ENCODE data around the gene FAM120A. TPM values are rescaled to one million over a fixed set of nuclear protein-coding genes. Genes with fewer than 3 reads are reported as not detected.

FAM120A gene
- total and polyA plus RNA-seq, 9 of the 15 experiments (the other 6 are each of a cell fraction or from before 2014, with no cell fraction given): 8.7 to 71.0 (median 42.2) TPM

GRCh38 chr9:93520523-93520922 is 69.0 kb downstream of the FAM120A start:
- Histone ChIP-seq H3K4me2 (ENCODE audit: insufficient read depth, low read length) (no peak overlapping the region), H3K36me3 (ENCODE audit: control insufficient read depth, insufficient read depth, low read length) (peaks cover 77% of the 10 kb centered on the region), H3K4me3 (no peak overlapping the region), H4K20me1 (replicated peaks; ENCODE audit: control insufficient read depth, insufficient read depth, low read length) (peaks cover 3% of the 10 kb centered on the region; the same call in 1 of the 2 replicates), H3K9ac (ENCODE audit: insufficient read depth in 1 of 2, low read depth in 2 of 2, low read length in 2 of 2) (no peak overlapping the region), H3K9me3 (replicated peaks; ENCODE audit: control insufficient read depth, insufficient read depth, low read depth, low read length) (no peaks in the 10 kb centered on the region), H3K79me2 (ENCODE audit: control insufficient read depth, insufficient read depth, low read length) (peaks cover 50% of the 10 kb centered on the region), H3K27ac (ENCODE audit: extremely low read depth, low read depth, low read length) (no peak overlapping the region), H3K4me1 (replicated peaks in 1 of 2; ENCODE audit: control insufficient read depth in 2 of 2, insufficient read depth in 2 of 2, low read length in 2 of 2) (peaks cover 5 to 6% of the 10 kb centered on the region in 2 experiments; a peak in 4 of 5 replicates), H3K9me1 (ENCODE audit: control insufficient read depth, insufficient read depth, low read length) (peaks cover 6% of the 10 kb centered on the region), H3K27me3 (ENCODE audit: control insufficient read depth in 2 of 2, insufficient read depth in 2 of 2, low read length in 2 of 2) (no peaks in the 10 kb centered on the region), H2AFZ (ENCODE audit: low read depth, low read length) (no peak overlapping the region)
- in situ Hi-C loops (cut with MboI) (no loop called here), intact Hi-C loops (cut with micrococcal nuclease) (no loop called here)
- FAIRE-seq (no peak), DNase-seq (ENCODE audit: extremely low read depth in 1 of 4, low spot score in 3 of 4) (no peak), ATAC-seq (peak; percentile 61)
- ChIA-PET POLR2A (no interaction called here), CTCF (ENCODE audit: low intra/inter-chr PET ratio) (no interaction called here)
- BruUV-seq (replicated peaks): no TSS peak
- TF ChIP-seq WHSC1 (IDR thresholded peaks at IDR 0.05; ENCODE audit: low read length) (no peak), CTCF (IDR thresholded peaks at IDR 0.05 in 2 of 3, conservative IDR thresholded peaks at IDR 0.05 in 1 of 3; ENCODE audit: insufficient read depth in 2 of 3, low read depth in 1 of 3, low read length in 3 of 3) (peak in 1 of 3 experiments; percentile 20; a peak in 1 of 6 replicates)
- 84% methylated on average over 6 of the region's 6 CpGs for WGBS (ENCODE audit: insufficient coverage, low coverage, missing lambda C conversion rate)

DNA sequence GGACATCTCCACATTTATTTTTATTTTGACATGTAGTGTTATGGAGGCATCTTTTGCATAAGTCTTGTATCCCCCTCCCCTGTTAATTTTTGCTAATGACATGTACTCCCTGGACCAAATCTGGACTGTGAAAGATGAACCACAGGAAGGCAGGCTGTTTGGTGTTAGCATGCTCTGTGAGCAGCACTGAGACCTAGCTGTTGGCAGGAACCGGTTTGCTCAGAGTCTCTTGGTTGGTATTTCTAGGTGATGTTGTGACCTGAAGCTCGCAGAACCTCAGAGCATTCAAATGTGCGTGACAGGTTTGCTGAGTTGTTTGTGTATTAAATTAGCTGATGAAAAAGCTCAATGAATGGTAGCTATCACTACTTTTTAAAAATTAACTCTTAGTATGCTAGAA is 71.3 kb downstream of the FAM120A start:
- H3K4me2 ChIP-seq (ENCODE audit: insufficient read depth, low read length): no peak overlapping the region
- in situ Hi-C loops (cut with MboI): no loop called here
- CTCF ChIA-PET (ENCODE audit: low intra/inter-chr PET ratio): no interaction called here
- no peak overlapping the region for H3K4me3 ChIP-seq
- no peaks in the 10 kb centered on the region; the same call in 1 of the 2 replicates for H4K20me1 ChIP-seq (replicated peaks; ENCODE audit: control insufficient read depth, insufficient read depth, low read length)
- peaks cover 6 to 8% of the 10 kb centered on the region in 2 experiments; a peak in 4 of 5 replicates for H3K4me1 ChIP-seq (replicated peaks in 1 of 2; ENCODE audit: control insufficient read depth in 2 of 2, insufficient read depth in 2 of 2, low read length in 2 of 2)
- intact Hi-C loops (cut with micrococcal nuclease): no loop called here
- H3K9me1 ChIP-seq (ENCODE audit: control insufficient read depth, insufficient read depth, low read length): peaks cover 6% of the 10 kb centered on the region
- H3K27ac ChIP-seq (ENCODE audit: extremely low read depth, low read depth, low read length): no peak overlapping the region
- no peaks in the 10 kb centered on the region for H3K9me3 ChIP-seq (replicated peaks; ENCODE audit: control insufficient read depth, insufficient read depth, low read depth, low read length)
- no peak for DNase-seq (ENCODE audit: extremely low read depth in 1 of 4, low spot score in 3 of 4)
- WGBS (ENCODE audit: insufficient coverage, low coverage, missing lambda C conversion rate): 92% methylated on average over 3 of the region's 3 CpGs
- FAIRE-seq: no peak
- H3K27me3 ChIP-seq (ENCODE audit: control insufficient read depth in 2 of 2, insufficient read depth in 2 of 2, low read length in 2 of 2): no peaks in the 10 kb centered on the region
- POLR2A ChIA-PET: no interaction called here
- H3K9ac ChIP-seq (ENCODE audit: insufficient read depth in 1 of 2, low read depth in 2 of 2, low read length in 2 of 2): no peak overlapping the region
- H2AFZ ChIP-seq (ENCODE audit: low read depth, low read length): no peak overlapping the region
- H3K79me2 ChIP-seq (ENCODE audit: control insufficient read depth, insufficient read depth, low read length): peaks cover 53% of the 10 kb centered on the region
- peaks cover 82% of the 10 kb centered on the region for H3K36me3 ChIP-seq (ENCODE audit: control insufficient read depth, insufficient read depth, low read length)
- no peak for ATAC-seq
- no peak for TF ChIP-seq ZNF253 (CRISPR knock-in tag; conservative IDR thresholded peaks at IDR 0.05)
- TF ChIP-seq CBX8 (IDR thresholded peaks at IDR 0.05; ENCODE audit: borderline replicate concordance, extremely low read depth, low read depth, low read length, poor library complexity, severe bottlenecking): no peak
- no peak for TF ChIP-seq MXI1 (IDR thresholded peaks at IDR 0.05; ENCODE audit: low read depth, low read length)
- no peak for TF ChIP-seq SUPT5H (IDR thresholded peaks at IDR 0.05)
- no peak for TF ChIP-seq SAFB2 (IDR thresholded peaks at IDR 0.05; ENCODE audit: borderline replicate concordance, low read depth, low read length, severe bottlenecking)
- TF ChIP-seq CHD2 (IDR thresholded peaks at IDR 0.05; ENCODE audit: low read depth, low read length): no peak
- no peak for TF ChIP-seq BRD4 (IDR thresholded peaks at IDR 0.05)
- no peak for TF ChIP-seq NFIC (IDR thresholded peaks at IDR 0.05)
- TF ChIP-seq CBFA2T2 (conservative IDR thresholded peaks at IDR 0.05): no peak
- BruUV-seq (replicated peaks): no TSS peak
